Activated CD4-positive, alpha-beta T cell treated with anti-CD3 and anti-CD28 coated beads, Interleukin-2, amount 10 ng/mL, durations not matched to agents 7 days and 5 days (primary cell): ENCODE measurements around the gene GPR157. TPM values are rescaled to one million over a fixed set of nuclear protein-coding genes. Genes with fewer than 3 reads are reported as not detected.
"Not testable (repeated sequence)": the region's sequence is repeated elsewhere in the genome, so short reads cannot be mapped to it uniquely, and the experiment has no call there.

Experiments used
- CTCF ChIA-PET: fragments of 350-600 bp; sonication (Branson Sonifier 250); formaldehyde crosslinking; loops from one replicate; lab custom pipeline; 2021; ENCODE audit warnings: antibody characterized with exemption; lab: Charles Lee
- POLR2A ChIA-PET: fragments of 350-600 bp; sonication (Branson Sonifier 250); formaldehyde crosslinking; loops from one replicate; lab custom pipeline; 2021; ENCODE audit warnings: antibody characterized with exemption; lab: Charles Lee
- DNase-seq: peaks from one replicate; pipeline ENCODE4 v3.0.0-alpha.2; 2020
- H3K27ac Mint-ChIP-seq: one replicate; pipeline ENCODE4 v1.8.0; 2021; ENCODE audit warnings: mild to moderate bottlenecking, moderate library complexity, mixed read lengths
- H3K27me3 Mint-ChIP-seq: one replicate; pipeline ENCODE4 v1.8.0; 2021; ENCODE audit warnings: mixed read lengths
- H3K36me3 Mint-ChIP-seq: one replicate; pipeline ENCODE4 v1.8.0; 2021; ENCODE audit warnings: low read depth, mixed read lengths
- H3K4me1 Mint-ChIP-seq: one replicate; pipeline ENCODE4 v1.8.0; 2021; ENCODE audit warnings: mixed read lengths
- H3K4me3 Mint-ChIP-seq: one replicate; pipeline ENCODE4 v1.8.0; 2021; ENCODE audit warnings: mild to moderate bottlenecking, moderate library complexity, mixed read lengths
- H3K9me3 Mint-ChIP-seq: one replicate; pipeline ENCODE4 v1.8.0; 2021; ENCODE audit warnings: mixed read lengths
- total RNA-seq, 2 experiments: library from RNA; stranded (reverse); gene quantifications; one replicate each; pipeline ENCODE4 v1.2.3, GENCODE V29; 2021

GPR157 gene
- total RNA-seq, 2 experiments from 2014 or later: 3.4 to 5.7 TPM

- no peaks in the 10 kb centered on the region for H3K36me3 Mint-ChIP-seq
- DNase-seq: no peak
- no peaks in the 10 kb centered on the region for H3K27me3 Mint-ChIP-seq
- no peak overlapping the region for H3K27ac Mint-ChIP-seq
- H3K4me3 Mint-ChIP-seq: no peak overlapping the region
- peaks cover 4% of the 10 kb centered on the region for H3K4me1 Mint-ChIP-seq
- ChIA-PET CTCF (interaction anchor here (0.6 to 1.0 kb wide), 2 partner anchors 9 to 665 kb away, joined by 3 read pairs; no protein-coding TSS in a partner anchor), POLR2A (no interaction called here)
- H3K9me3 Mint-ChIP-seq: no peaks in the 10 kb centered on the region
These were observed 31.3 kb upstream of the GPR157 start for GRCh38 chr1:9160079-9160717.

- Mint-ChIP-seq H3K4me3 (no peak overlapping the region), H3K4me1 (no peaks in the 10 kb centered on the region), H3K27ac (no peak overlapping the region), H3K9me3 (no peaks in the 10 kb centered on the region), H3K36me3 (no peaks in the 10 kb centered on the region), H3K27me3 (no peaks in the 10 kb centered on the region)
- no peak for DNase-seq
- ChIA-PET CTCF (no interaction called here), POLR2A (no interaction called here)
These were observed 27.0 kb upstream of the GPR157 start for GRCh38 chr1:9155879-9156278.

- H3K9me3 Mint-ChIP-seq, CTCF ChIA-PET, POLR2A ChIA-PET, H3K36me3 Mint-ChIP-seq, H3K4me3 Mint-ChIP-seq, H3K4me1 Mint-ChIP-seq, H3K27ac Mint-ChIP-seq, H3K27me3 Mint-ChIP-seq, DNase-seq: not testable (repeated sequence)
These were observed 26.5 kb upstream of the GPR157 start for GRCh38 chr1:9155405-9155804.

GRCh38 chr1:9153152-9153551, 24.2 kb upstream of the GPR157 start:
- Mint-ChIP-seq H3K9me3 (no peaks in the 10 kb centered on the region), H3K27ac (no peak overlapping the region), H3K4me3 (no peak overlapping the region), H3K27me3 (no peaks in the 10 kb centered on the region), H3K4me1 (no peaks in the 10 kb centered on the region), H3K36me3 (no peaks in the 10 kb centered on the region)
- POLR2A ChIA-PET: no interaction called here
- CTCF ChIA-PET: interaction anchor here (1.1 kb wide), 1 partner anchor 11 kb away, joined by 4 read pairs; no protein-coding TSS in a partner anchor
- DNase-seq: no peak

- no peak overlapping the region for H3K4me3 Mint-ChIP-seq
- no peaks in the 10 kb centered on the region for H3K27me3 Mint-ChIP-seq
- H3K4me1 Mint-ChIP-seq: no peaks in the 10 kb centered on the region
- DNase-seq: no peak
- H3K9me3 Mint-ChIP-seq: no peaks in the 10 kb centered on the region
- no peak overlapping the region for H3K27ac Mint-ChIP-seq
- no peaks in the 10 kb centered on the region for H3K36me3 Mint-ChIP-seq
- POLR2A ChIA-PET: no interaction called here
- CTCF ChIA-PET: no interaction called here
These were observed 23.6 kb upstream of the GPR157 start for GRCh38 chr1:9152535-9152934.

DNA sequence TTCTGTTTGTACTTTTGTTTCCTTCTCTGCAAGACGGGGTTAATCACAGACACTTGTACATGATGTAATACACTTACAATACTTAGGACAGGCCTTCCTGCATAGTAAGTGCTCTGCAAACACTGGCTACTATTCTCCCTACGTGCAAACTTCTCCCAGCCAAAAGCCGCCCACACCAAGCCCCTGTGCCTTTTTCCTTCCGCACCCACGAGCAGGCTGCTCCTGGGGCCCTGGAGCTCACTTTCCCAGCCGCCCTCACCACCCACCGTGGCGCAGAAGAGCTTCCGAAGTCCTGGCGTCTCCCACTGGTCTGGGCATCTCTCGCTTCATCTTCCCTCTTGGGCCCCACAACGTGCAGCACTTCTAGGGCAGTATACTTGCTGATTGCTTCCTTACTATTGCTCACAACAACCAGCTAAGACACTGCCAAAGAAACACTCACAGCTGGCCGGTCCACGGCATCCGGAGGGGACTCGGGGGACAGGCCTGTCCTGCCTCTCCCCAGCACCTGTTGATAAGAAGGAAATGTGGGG, 22.5 kb upstream of the GPR157 start:
- Mint-ChIP-seq H3K4me1 (no peaks in the 10 kb centered on the region), H3K27me3 (no peaks in the 10 kb centered on the region), H3K4me3 (no peak overlapping the region), H3K27ac (peak overlapping the region; percentile 41), H3K9me3 (no peaks in the 10 kb centered on the region), H3K36me3 (no peaks in the 10 kb centered on the region)
- DNase-seq: no peak
- ChIA-PET POLR2A (no interaction called here), CTCF (no interaction called here)

DNA sequence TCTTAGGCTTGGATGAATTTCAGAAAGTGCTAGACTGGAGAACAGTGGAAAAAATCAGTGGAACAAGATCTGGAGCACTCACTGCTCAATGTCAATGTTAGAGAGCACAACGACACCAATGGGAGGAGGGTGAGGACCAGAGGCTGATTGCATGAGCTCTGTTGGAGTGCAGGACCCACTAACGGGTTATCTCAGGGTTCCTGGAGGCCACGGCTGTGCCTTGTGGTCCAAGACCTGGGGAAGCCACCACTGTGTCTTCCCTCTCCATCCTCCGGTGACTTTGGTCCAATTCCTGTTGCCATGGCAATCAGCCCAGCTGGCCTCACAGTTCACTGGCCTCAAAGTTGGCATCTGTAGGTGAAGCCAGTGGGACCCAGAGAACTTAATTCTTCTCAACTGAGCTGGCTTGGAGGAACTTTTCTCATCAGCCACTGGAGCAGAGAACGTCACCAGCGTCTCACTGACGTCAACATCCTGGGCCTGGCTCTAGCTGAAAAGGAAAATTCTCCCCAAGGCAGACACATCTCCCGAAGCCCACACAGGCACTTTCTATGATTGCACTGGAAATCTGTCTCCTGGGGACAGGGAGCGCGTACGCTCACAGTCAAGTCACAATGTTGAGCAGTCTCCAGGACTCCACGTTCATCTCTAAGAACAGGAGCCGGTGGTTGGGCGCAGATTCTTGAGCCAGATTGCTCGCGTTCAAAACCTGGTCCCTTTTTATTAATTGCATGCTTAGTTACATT, 21.9 kb upstream of the GPR157 start:
- H3K27me3 Mint-ChIP-seq: no peaks in the 10 kb centered on the region
- H3K36me3 Mint-ChIP-seq: no peaks in the 10 kb centered on the region
- H3K9me3 Mint-ChIP-seq: no peaks in the 10 kb centered on the region
- H3K27ac Mint-ChIP-seq: no peak overlapping the region
- H3K4me3 Mint-ChIP-seq: no peak overlapping the region
- POLR2A ChIA-PET: no interaction called here
- DNase-seq: no peak
- CTCF ChIA-PET: interaction anchor here (1.0 kb wide), 1 partner anchor 8 kb away, joined by 3 read pairs; no protein-coding TSS in a partner anchor
- no peaks in the 10 kb centered on the region for H3K4me1 Mint-ChIP-seq

DNA sequence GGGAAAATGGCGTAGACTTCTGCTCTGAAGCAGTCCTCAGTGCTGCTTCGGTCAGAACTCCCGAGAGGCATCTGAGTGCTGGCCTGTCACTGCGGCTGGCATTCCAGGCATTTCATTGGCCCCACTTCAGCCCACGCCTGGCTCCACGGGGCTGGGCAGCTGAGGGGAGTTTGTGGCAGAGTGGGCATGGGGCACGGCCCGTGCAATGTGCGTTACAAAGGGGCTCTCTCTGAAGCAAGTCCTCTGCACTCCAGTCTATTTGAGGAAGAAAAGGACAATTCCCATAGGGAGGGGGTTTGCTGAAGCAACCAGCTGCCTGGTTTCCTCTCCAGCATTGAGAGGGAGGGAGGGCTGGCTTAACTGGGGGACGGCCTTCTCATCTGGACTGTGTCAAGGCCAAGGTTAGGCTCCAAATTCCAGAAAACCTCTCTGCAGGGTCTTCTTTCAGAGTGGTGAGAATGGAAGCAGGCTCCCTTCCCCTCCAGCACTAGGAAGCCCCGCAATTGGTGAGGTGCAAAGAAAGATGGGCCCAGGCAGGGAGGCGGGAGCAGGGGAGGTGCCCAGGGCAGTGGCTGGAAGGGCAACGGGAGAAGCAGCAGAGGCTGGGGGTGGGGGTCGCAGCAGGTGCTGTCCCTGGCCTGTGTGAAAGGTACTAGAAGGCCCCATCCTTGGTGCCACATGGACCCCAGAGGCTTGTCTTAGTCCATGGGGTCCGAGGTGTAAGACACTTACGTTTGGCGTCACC, 21.1 kb upstream of the GPR157 start:
- no peak overlapping the region for H3K4me3 Mint-ChIP-seq
- no peaks in the 10 kb centered on the region for H3K36me3 Mint-ChIP-seq
- no peaks in the 10 kb centered on the region for H3K9me3 Mint-ChIP-seq
- H3K27me3 Mint-ChIP-seq: no peaks in the 10 kb centered on the region
- POLR2A ChIA-PET: no interaction called here
- H3K27ac Mint-ChIP-seq: no peak overlapping the region
- DNase-seq: no peak
- no peaks in the 10 kb centered on the region for H3K4me1 Mint-ChIP-seq
- CTCF ChIA-PET: interaction anchor here (0.7 to 1.3 kb wide), 3 partner anchors 7 to 51 kb away, joined by 3 to 5 read pairs (median 3); no protein-coding TSS in a partner anchor

- Mint-ChIP-seq H3K27me3 (no peaks in the 10 kb centered on the region), H3K4me3 (no peak overlapping the region), H3K4me1 (no peaks in the 10 kb centered on the region), H3K9me3 (no peaks in the 10 kb centered on the region), H3K36me3 (no peaks in the 10 kb centered on the region), H3K27ac (no peak overlapping the region)
- ChIA-PET POLR2A (no interaction called here), CTCF (interaction anchor here (0.7 to 1.3 kb wide), 5 partner anchors 9 to 116 kb away, joined by 3 to 5 read pairs (median 3); partner anchors contain the start of gene H6PD)
- no peak for DNase-seq
These were observed 20.2 kb upstream of the GPR157 start for GRCh38 chr1:9149151-9149550.

- H3K9me3 Mint-ChIP-seq: no peaks in the 10 kb centered on the region
- no peak overlapping the region for H3K4me3 Mint-ChIP-seq
- ChIA-PET CTCF (interaction anchor here (0.6 kb wide), 1 partner anchor 399 kb away, joined by 3 read pairs; no protein-coding TSS in a partner anchor), POLR2A (no interaction called here)
- no peak overlapping the region for H3K27ac Mint-ChIP-seq
- no peaks in the 10 kb centered on the region for H3K36me3 Mint-ChIP-seq
- peaks cover 2% of the 10 kb centered on the region for H3K27me3 Mint-ChIP-seq
- no peak for DNase-seq
- peaks cover 15% of the 10 kb centered on the region for H3K4me1 Mint-ChIP-seq
These were observed 17.3 kb upstream of the GPR157 start for GRCh38 chr1:9146156-9146555.

- no peak overlapping the region for H3K27ac Mint-ChIP-seq
- H3K27me3 Mint-ChIP-seq: peaks cover 2% of the 10 kb centered on the region
- no peak for DNase-seq
- POLR2A ChIA-PET: no interaction called here
- peaks cover 15% of the 10 kb centered on the region for H3K4me1 Mint-ChIP-seq
- CTCF ChIA-PET: no interaction called here
- H3K36me3 Mint-ChIP-seq: no peaks in the 10 kb centered on the region
- no peaks in the 10 kb centered on the region for H3K9me3 Mint-ChIP-seq
- H3K4me3 Mint-ChIP-seq: no peak overlapping the region
These were observed 16.8 kb upstream of the GPR157 start for GRCh38 chr1:9145714-9146113.

DNA sequence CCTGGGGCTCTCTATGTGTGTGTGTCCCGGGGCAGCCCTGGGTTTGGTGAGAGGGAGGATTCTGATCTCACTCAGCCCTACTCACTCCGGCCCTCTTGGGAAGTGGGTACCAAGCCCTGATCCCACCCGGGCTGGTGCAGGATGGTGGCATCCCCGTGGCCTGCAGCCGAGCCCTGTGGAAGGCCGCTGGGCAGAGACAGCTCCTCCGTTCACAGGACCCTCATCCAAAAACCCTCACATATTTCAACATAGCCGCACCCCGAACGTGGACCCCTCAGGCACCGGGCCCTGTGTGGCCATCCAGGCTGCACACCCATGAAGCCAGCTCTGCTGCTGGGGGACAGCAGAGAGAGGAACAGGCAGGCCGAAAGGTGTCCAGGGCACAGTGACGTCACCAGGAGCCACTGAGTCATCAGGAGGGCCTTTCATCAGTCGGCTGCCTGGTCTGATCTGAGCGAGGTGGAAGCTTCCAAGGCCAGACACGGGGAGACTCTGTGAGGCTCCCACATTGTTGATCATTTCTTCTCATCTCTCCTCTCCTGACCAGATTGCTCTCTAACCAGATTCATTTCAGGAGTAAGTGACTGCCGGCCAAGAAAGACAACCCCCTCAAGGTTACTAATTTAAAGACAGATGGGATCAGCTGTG, 16.2 kb upstream of the GPR157 start:
- Mint-ChIP-seq H3K36me3 (no peaks in the 10 kb centered on the region), H3K27me3 (peaks cover 2% of the 10 kb centered on the region), H3K9me3 (no peaks in the 10 kb centered on the region), H3K27ac (peak overlapping the region; percentile 17), H3K4me1 (peaks cover 15% of the 10 kb centered on the region), H3K4me3 (no peak overlapping the region)
- POLR2A ChIA-PET: no interaction called here
- DNase-seq: no peak
- CTCF ChIA-PET: no interaction called here
